Panc1 (cell line): Measurements from ENCODE around the gene FMNL3. TPM values are rescaled to one million over a fixed set of nuclear protein-coding genes. Genes with fewer than 3 reads are reported as not detected.

Experiments used
- ATAC-seq: fragments of 200-7000 bp; cut with Tn5 transposase; 2 replicates; pipeline ENCODE4 v1.9.1; 2020; ENCODE audit warnings: mild to moderate bottlenecking, moderate library complexity
- BruUV-seq: library from RNA; stranded (reverse); fragments of 400-500 nt; replicated peaks from 2 replicates; lab custom pipeline; 2021; lab: Mats Ljungman, UMichigan
- CTCF ChIA-PET: fragments of 300-600 bp; sonication (Branson Sonifier 250); formaldehyde crosslinking; loops from one replicate; lab custom pipeline; 2022; ENCODE audit warnings: antibody characterized with exemption; lab: Charles Lee
- POLR2A ChIA-PET: fragments of 300-600 bp; sonication (Branson Sonifier 250); formaldehyde crosslinking; loops from one replicate; lab custom pipeline; 2022; ENCODE audit warnings: antibody characterized with exemption; lab: Charles Lee
- DNase-seq: peaks from one replicate; pipeline ENCODE4 v3.0.0-alpha.2; 2010; ENCODE audit warnings: low read depth, low spot score
- H3K27ac ChIP-seq: 2 replicates; pipeline ENCODE4 v1.5.1; 2011; ENCODE audit warnings: mild to moderate bottlenecking, low read length, inconsistent platforms
- H3K27me3 ChIP-seq: fragments of 200-500 bp; sonication (Bioruptor generic); 2 replicates; pipeline ENCODE4 v1.6.0; 2014; ENCODE audit warnings: low read length, inconsistent platforms; ENCODE audit not compliant: control insufficient read depth, insufficient read depth
- H3K36me3 ChIP-seq: fragments of 200-500 bp; sonication (Bioruptor generic); 2 replicates; pipeline ENCODE4 v1.5.1; 2014; ENCODE audit warnings: inconsistent platforms, mild to moderate bottlenecking, low read length, moderate library complexity; ENCODE audit not compliant: control insufficient read depth, insufficient read depth
- H3K4me1 ChIP-seq: 2 replicates; pipeline ENCODE4 v1.5.1; 2011; ENCODE audit warnings: inconsistent platforms, mild to moderate bottlenecking, low read length, moderate library complexity; ENCODE audit not compliant: control insufficient read depth, insufficient read depth
- H3K4me3 ChIP-seq, 2 experiments: 2 replicates each; pipeline ENCODE4 v1.5.1; 2011 to 2012; ENCODE audit warnings: low read depth in 2 of 2, low read length in 2 of 2, mild to moderate bottlenecking in 2 of 2, inconsistent platforms in 1 of 2, moderate library complexity in 1 of 2
- H3K9me3 ChIP-seq: fragments of 200-500 bp; sonication (Bioruptor generic); 2 replicates; pipeline ENCODE4 v1.5.1; 2014; ENCODE audit warnings: low read depth, mild to moderate bottlenecking, inconsistent platforms, low read length, moderate library complexity; ENCODE audit not compliant: control insufficient read depth, insufficient read depth
- POLR2AphosphoS5 ChIP-seq: IDR thresholded peaks from 2 replicates; pipeline ENCODE4 v1.6.1; 2012; ENCODE audit warnings: mild to moderate bottlenecking, low read depth, low read length, moderate library complexity
- REST ChIP-seq, 2 experiments: IDR thresholded peaks; 2 replicates each; pipeline ENCODE4 v1.6.1; 2011 to 2012; ENCODE audit warnings: low read depth in 2 of 2, control low read depth in 1 of 2, low read length in 1 of 2, mild to moderate bottlenecking in 1 of 2, moderate library complexity in 1 of 2; ENCODE audit not compliant: insufficient read depth in 1 of 2
- SIN3A ChIP-seq: IDR thresholded peaks from 2 replicates; pipeline ENCODE4 v1.6.1; 2012; ENCODE audit warnings: low read depth, mild to moderate bottlenecking, low read length, moderate library complexity, borderline replicate concordance; ENCODE audit not compliant: insufficient read depth
- TCF7L2 ChIP-seq: IDR thresholded peaks from 2 replicates; pipeline ENCODE4 v1.6.1; 2011; ENCODE audit warnings: mild to moderate bottlenecking, low read depth, low read length, inconsistent platforms
- in situ Hi-C: cut with HindIII; loops from 2 replicates; pipeline ENCODE4 v1.10.0; 2016; ENCODE audit warnings: low sequenced_read_pairs, low pct_unique_long_range_greater_than_20kb
- intact Hi-C: fragments of 100-400 bp; cut with micrococcal nuclease; formaldehyde crosslinking; loops from one replicate; pipeline ENCODE4 v1.10.0; 2022; ENCODE audit not compliant: unreplicated experiment
- total RNA-seq: library from RNA; stranded (reverse); gene quantifications from one replicate; pipeline ENCODE4 v1.2.1, GENCODE V29; 2021; ENCODE audit not compliant: unreplicated experiment
- TF ChIP-seq, protein P1 (sequence below): fragments of 450-650 bp; IDR thresholded peaks from 2 replicates; pipeline ENCODE4 v1.5.1; 2017; ENCODE audit warnings: mild to moderate bottlenecking

Gene FMNL3
- total RNA-seq, 1 experiment from 2014 or later: 25.7 TPM

GRCh38 chr12:49748800-49749199, 41.6 kb upstream of the FMNL3 start:
- intact Hi-C loops: loop anchor here (10.0 kb wide), 1 partner anchor 104 kb away; no protein-coding TSS in a partner anchor
- Histone ChIP-seq H3K27ac (no peak overlapping the region), H3K36me3 (peaks cover 15% of the 10 kb centered on the region), H3K4me1 (peaks cover 23% of the 10 kb centered on the region), H3K4me3 (no peak overlapping the region), H3K9me3 (no peaks in the 10 kb centered on the region), H3K27me3 (no peaks in the 10 kb centered on the region)
- no TSS peak for BruUV-seq
- ATAC-seq (no peak), DNase-seq (no peak)
- TF ChIP-seq, protein P1, sequence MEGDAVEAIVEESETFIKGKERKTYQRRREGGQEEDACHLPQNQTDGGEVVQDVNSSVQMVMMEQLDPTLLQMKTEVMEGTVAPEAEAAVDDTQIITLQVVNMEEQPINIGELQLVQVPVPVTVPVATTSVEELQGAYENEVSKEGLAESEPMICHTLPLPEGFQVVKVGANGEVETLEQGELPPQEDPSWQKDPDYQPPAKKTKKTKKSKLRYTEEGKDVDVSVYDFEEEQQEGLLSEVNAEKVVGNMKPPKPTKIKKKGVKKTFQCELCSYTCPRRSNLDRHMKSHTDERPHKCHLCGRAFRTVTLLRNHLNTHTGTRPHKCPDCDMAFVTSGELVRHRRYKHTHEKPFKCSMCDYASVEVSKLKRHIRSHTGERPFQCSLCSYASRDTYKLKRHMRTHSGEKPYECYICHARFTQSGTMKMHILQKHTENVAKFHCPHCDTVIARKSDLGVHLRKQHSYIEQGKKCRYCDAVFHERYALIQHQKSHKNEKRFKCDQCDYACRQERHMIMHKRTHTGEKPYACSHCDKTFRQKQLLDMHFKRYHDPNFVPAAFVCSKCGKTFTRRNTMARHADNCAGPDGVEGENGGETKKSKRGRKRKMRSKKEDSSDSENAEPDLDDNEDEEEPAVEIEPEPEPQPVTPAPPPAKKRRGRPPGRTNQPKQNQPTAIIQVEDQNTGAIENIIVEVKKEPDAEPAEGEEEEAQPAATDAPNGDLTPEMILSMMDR: no peak
- no peak for TF ChIP-seq REST (IDR thresholded peaks at IDR 0.05; ENCODE audit: insufficient read depth in 1 of 2, low read depth in 2 of 2, low read length in 1 of 2)
- no peak for TF ChIP-seq TCF7L2
- TF ChIP-seq SIN3A: no peak
- no peak for TF ChIP-seq POLR2AphosphoS5
- CTCF ChIA-PET: interaction anchor here (0.6 kb wide), 1 partner anchor 97 kb away, joined by 14 read pairs; no protein-coding TSS in a partner anchor
- in situ Hi-C loops: no loop called here
- POLR2A ChIA-PET: no interaction called here

GRCh38 chr12:49748306-49748705, 41.1 kb upstream of the FMNL3 start:
- no peaks in the 10 kb centered on the region for H3K27me3 ChIP-seq
- intact Hi-C loops: loop anchor here (10.0 kb wide), 1 partner anchor 104 kb away; no protein-coding TSS in a partner anchor
- CTCF ChIA-PET: no interaction called here
- ATAC-seq (no peak), DNase-seq (no peak)
- no peak for TF ChIP-seq SIN3A
- no peak for TF ChIP-seq REST (IDR thresholded peaks at IDR 0.05; ENCODE audit: insufficient read depth in 1 of 2, low read depth in 2 of 2, low read length in 1 of 2)
- no peak for TF ChIP-seq POLR2AphosphoS5
- TF ChIP-seq TCF7L2: no peak
- TF ChIP-seq, protein P1: no peak
- no TSS peak for BruUV-seq
- in situ Hi-C loops: no loop called here
- peaks cover 28% of the 10 kb centered on the region for H3K4me1 ChIP-seq
- H3K4me3 ChIP-seq: no peak overlapping the region
- no peaks in the 10 kb centered on the region for H3K9me3 ChIP-seq
- POLR2A ChIA-PET: interaction anchor here (0.7 kb wide), 1 partner anchor 165 kb away, joined by 3 read pairs; no protein-coding TSS in a partner anchor
- H3K27ac ChIP-seq: no peak overlapping the region
- peaks cover 13% of the 10 kb centered on the region for H3K36me3 ChIP-seq
